ENCODE measurements around the gene CMIP. TPM values are rescaled to one million over a fixed set of nuclear protein-coding genes. Genes with fewer than 3 reads are reported as not detected.

Gene CMIP
- total RNA-seq, 3 donors from 2014 or later = 14.9 to 23.9 (median 17.6) TPM

- no peaks in the 10 kb centered on the region for H3K27me3 ChIP-seq
- H3K36me3 ChIP-seq = no peaks in the 10 kb centered on the region
- no peaks in the 10 kb centered on the region for H3K4me1 ChIP-seq
- no peak overlapping the region for H3K27ac ChIP-seq
- H3K4me3 ChIP-seq = no peak overlapping the region
- TF ChIP-seq POLR2A (IDR thresholded peaks at IDR 0.05) = no peak
- TF ChIP-seq CTCF (IDR thresholded peaks at IDR 0.05) = no peak
- no peak for TF ChIP-seq POLR2AphosphoS5 (IDR thresholded peaks at IDR 0.05)
- no peaks in the 10 kb centered on the region for H3K9me3 ChIP-seq
- DNase-seq (ENCODE audit: low spot score in 2 of 2) = no peak
- intact Hi-C loops (cut with DNase I; ENCODE audit: low total_unique reads) = no loop called here
Observed at GRCh38 chr16:81639931-81640680, 195.5 kb downstream of the CMIP start.

DNA sequence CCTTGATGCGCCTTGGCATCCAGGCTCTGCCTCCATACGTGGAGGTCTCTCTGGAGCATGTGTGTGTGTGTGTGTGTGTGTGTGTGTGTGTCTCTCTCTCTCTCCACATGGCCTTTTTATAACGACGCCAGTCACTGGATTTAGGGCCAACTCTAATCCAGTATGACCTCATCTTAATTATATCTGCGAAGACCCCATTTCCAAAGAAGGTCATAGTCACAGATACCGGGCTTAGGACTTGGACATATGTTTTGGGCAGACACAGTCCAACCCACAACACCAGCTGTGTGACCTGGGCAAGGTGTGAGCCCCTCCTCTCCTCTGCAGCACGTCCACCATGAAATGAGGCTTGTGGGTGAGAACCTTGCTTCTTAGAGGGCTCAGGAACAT lies 196.1 kb downstream of the CMIP start:
- intact Hi-C loops (cut with DNase I; ENCODE audit: low total_unique reads) = no loop called here
- Histone ChIP-seq H3K4me1 (no peaks in the 10 kb centered on the region), H3K27me3 (no peaks in the 10 kb centered on the region), H3K27ac (no peak overlapping the region), H3K9me3 (no peaks in the 10 kb centered on the region), H3K4me3 (no peak overlapping the region), H3K36me3 (no peaks in the 10 kb centered on the region)
- no peak for TF ChIP-seq CTCF (IDR thresholded peaks at IDR 0.05)
- TF ChIP-seq POLR2AphosphoS5 (IDR thresholded peaks at IDR 0.05) = no peak
- TF ChIP-seq POLR2A (IDR thresholded peaks at IDR 0.05) = no peak
- DNase-seq (ENCODE audit: low spot score in 2 of 2) = no peak

DNA sequence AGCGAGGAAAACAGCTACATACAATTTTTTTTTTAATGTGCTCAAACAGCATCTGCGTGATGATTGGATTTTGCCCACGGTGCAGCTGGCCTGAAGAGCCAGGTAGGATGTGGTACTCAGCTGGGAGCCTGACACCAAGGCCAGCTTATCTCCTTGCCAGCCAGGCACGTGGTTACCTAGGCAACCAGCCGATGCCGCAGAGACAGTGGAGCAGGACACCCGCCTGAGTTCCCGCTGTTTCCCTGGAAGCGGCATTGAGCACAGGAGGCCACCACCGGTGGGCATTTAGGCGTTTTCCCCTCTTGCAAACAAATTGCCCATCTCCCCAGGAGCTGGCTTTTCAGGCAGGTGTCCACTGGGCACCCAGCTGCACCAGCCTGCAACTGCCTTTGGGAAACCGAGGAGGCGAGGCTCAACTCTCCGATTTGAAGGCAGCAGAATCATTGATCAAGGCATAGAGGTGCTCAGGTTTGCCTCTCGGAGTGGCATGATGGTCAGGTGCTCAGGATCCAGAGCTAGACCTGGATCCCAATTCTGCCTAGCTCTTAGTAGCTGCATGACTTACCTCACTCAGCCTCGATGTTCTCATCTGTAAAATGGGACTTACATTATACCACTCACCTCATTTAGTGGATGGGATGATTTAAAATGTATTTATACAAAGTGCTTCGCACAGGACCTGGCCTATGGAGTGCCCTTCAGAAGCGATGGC lies 196.9 kb downstream of the CMIP start:
- no peak overlapping the region for H3K4me3 ChIP-seq
- H3K27me3 ChIP-seq = no peaks in the 10 kb centered on the region
- intact Hi-C loops (cut with DNase I; ENCODE audit: low total_unique reads) = no loop called here
- H3K9me3 ChIP-seq = no peaks in the 10 kb centered on the region
- no peak overlapping the region for H3K27ac ChIP-seq
- no peaks in the 10 kb centered on the region for H3K4me1 ChIP-seq
- H3K36me3 ChIP-seq = no peaks in the 10 kb centered on the region
- no peak for DNase-seq (ENCODE audit: low spot score in 2 of 2)
- TF ChIP-seq POLR2A (IDR thresholded peaks at IDR 0.05) (no peak), POLR2AphosphoS5 (IDR thresholded peaks at IDR 0.05) (no peak), CTCF (IDR thresholded peaks at IDR 0.05) (no peak)

GRCh38 chr16:81642107-81642436 lies 197.5 kb downstream of the CMIP start:
- Histone ChIP-seq H3K4me3 (no peak overlapping the region), H3K27me3 (no peaks in the 10 kb centered on the region), H3K9me3 (no peaks in the 10 kb centered on the region), H3K27ac (no peak overlapping the region), H3K4me1 (no peaks in the 10 kb centered on the region), H3K36me3 (no peaks in the 10 kb centered on the region)
- DNase-seq (ENCODE audit: low spot score in 2 of 2) = no peak
- no peak for TF ChIP-seq CTCF (IDR thresholded peaks at IDR 0.05)
- no peak for TF ChIP-seq POLR2AphosphoS5 (IDR thresholded peaks at IDR 0.05)
- no peak for TF ChIP-seq POLR2A (IDR thresholded peaks at IDR 0.05)
- intact Hi-C loops (cut with DNase I; ENCODE audit: low total_unique reads) = no loop called here

GRCh38 chr16:81642943-81643342 lies 198.3 kb downstream of the CMIP start:
- Histone ChIP-seq H3K4me1 (no peaks in the 10 kb centered on the region), H3K27ac (no peak overlapping the region), H3K9me3 (no peaks in the 10 kb centered on the region), H3K36me3 (no peaks in the 10 kb centered on the region), H3K4me3 (no peak overlapping the region), H3K27me3 (no peaks in the 10 kb centered on the region)
- intact Hi-C loops (cut with DNase I; ENCODE audit: low total_unique reads) = no loop called here
- TF ChIP-seq CTCF (IDR thresholded peaks at IDR 0.05) (no peak), POLR2A (IDR thresholded peaks at IDR 0.05) (no peak), POLR2AphosphoS5 (IDR thresholded peaks at IDR 0.05) (no peak)
- DNase-seq (ENCODE audit: low spot score in 2 of 2) = no peak
